NCI-H2227 (cell line): ENCODE measurements around the gene SCGB1A1.
"Not testable (repeated sequence)": the region's sequence is repeated elsewhere in the genome, so short reads cannot be mapped to it uniquely, and the experiment has no call there.

ENCODE experiments used
- DNase-seq: peaks from one replicate; lab custom pipeline; 2025; ENCODE audit not compliant: unreplicated experiment; lab: John Stamatoyannopoulos, UW

Gene SCGB1A1

DNA sequence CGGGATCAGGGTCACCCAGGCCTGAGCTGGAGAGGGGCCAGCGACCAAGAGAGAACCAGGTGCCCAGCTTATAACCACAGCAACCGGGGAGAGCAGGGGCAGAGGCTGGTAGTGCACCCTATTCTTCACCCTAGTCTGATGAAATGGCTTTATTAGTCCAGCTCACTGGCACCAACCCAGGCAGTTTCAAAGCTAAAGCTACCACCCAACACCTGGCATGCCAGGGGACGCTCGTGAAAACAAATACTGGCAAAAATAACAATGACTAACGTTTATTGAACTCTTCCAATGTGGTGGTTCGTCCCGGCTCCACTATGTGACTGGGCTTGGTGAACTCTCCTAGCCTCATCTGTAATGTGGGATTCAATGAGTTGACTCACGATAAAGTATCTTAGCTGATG is 30.6 kb downstream of the SCGB1A1 start:
- no peak for DNase-seq

DNA sequence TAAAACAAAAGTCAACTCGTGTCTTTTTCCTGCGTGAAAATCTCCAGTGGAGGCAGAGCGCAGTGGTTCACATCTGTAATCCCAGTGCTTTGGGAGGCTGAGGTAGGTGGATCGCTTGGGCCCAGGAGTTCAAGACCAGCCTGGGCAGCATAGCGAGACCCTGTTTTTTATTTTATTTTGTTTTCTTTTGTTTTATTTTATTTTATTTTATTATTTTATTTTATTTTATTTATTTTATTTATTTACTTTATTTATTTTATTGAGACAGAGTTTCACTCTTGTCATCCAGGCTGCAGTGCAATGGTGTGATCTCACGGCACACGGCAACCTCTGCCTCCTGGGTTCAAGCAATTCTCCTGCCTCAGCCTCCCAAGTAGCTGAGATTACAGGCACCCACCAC is 31.1 kb downstream of the SCGB1A1 start:
- DNase-seq = not testable (repeated sequence)

DNA sequence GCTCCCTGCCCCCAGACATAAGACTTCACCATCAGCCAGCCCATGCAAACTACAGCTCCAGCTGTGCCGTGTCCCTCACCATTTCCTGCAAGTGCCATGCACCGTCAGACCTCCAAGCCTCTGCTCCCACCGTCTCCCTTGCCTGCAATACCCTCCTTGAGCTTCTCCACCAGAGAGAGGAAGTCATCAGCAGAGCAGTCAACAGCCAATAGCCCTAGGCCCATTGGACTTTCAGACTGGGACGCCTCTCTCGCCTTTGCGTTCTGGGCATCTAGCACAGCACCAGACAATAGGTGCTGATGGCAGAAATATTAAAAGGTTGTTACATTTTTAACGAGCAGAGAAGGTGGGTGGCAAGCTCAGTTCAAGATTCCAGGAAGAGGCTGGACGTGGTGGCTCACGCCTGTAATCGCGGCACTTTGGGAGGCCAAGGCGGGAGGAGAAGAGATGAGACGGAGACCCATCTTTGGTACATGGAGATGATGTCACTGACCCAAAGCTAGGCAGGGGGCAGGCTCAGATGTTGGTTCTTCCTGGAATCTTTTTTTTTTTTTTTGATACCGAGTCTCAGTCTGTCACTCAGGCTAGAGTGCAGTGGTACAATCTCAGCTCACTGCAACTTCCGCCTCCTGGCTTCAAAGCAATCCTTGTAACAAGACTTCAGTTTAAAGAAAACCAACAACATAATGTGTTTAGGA is 31.9 kb downstream of the SCGB1A1 start:
- no peak for DNase-seq

DNA sequence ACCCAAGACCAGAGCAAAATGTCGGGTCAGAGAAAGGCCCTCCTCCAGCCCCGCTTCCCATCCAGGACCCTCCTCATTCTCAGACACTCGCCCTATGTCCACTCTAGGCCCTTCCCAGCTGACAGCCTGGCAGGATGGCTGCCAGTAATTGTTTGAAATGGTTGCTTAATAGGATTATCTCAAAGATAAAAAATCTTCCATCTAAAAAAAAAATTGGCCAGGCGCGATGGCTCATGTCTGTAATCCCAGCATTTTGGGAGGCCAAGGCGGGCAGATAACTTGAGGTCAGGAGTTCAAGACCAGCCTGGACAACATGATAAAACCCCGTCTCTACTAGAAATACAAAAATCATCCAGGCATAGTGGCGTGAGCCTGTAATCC is 32.4 kb downstream of the SCGB1A1 start:
- no peak for DNase-seq

DNA sequence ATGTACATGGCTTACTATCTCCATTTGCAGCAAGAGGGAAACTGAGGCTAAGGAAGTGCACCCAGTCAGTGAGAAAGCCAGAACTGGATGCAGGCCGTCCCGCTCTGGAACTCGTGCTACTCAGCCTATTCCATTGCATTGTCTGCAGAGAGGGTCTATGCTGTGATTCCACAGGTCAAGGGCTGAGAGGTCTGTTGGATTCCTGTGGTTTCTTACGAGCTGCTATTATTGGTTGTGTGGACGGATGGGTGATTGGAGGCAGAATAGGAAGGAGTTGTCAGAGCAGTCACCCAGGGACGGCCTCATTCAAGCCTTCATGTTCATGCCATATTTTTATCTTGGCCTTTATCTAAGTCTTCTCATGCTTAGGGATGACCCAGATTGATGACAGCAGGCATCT is 33.4 kb downstream of the SCGB1A1 start:
- no peak for DNase-seq

DNA sequence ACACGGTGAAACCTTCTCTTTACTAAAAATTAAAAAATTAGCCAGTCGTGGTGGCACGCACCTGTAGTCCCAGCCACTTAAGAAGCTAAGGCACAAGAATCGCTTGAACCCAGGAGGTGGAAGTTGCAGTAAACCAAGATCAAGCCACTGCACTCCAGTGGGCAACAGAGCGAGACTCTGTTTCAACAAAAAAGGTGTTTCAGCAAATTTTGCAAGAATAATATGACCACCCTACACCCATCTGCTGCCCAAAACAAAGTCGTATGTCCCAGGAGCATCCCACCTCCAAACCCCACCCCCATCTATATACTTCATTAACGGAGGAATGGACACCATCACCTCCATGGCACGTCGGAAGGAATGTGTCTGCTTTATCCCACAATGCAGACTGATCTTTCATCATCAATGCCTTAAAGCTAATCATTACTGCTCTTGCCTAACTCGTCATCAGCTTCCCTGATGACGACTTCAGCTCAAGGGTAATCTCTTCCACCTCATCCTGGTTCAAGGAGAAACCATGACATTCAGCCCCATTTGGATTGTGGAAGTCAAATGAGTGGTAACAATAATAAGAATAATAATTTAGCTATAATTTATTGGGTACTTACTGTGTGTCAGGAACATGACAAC is 34.1 kb downstream of the SCGB1A1 start:
- no peak for DNase-seq

DNA sequence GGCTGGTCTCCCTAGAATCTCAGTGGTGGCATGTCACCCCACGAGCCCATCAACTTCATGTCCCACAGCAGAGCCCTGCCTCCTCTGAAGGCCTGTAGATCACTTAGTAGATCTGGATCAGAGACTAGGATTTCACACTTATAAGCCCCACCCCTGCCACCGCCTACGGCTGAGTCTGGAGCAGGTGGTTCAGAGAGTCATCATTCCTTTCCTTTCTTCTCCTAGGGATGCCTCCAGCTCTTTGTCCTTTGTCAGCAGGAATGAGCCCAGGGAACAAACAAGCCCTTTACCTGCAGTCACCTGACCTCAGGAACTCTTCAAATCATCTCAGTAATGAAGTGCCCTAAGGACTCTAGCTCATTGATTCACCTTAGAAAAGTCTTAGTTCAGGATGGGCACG is 37.8 kb downstream of the SCGB1A1 start:
- DNase-seq = no peak

DNA sequence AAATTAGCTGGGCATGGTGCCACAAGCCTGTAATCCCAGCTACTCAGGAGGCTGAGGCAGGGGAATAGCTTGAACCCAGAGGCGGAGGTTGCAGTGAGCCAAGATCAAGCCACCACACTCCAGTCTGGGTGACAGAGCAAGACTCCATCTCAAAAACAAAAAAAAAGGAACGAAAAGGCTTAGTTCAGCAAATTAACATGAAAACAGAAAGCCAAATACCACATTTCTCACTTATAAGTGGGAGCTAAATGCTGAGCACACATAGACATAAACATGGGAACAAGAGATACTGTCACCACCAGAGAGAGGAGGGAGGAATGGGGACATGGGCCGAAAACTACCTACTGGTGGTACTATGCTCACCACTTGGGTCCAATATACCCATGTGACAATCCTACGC is 38.6 kb downstream of the SCGB1A1 start:
- DNase-seq = no peak

DNA sequence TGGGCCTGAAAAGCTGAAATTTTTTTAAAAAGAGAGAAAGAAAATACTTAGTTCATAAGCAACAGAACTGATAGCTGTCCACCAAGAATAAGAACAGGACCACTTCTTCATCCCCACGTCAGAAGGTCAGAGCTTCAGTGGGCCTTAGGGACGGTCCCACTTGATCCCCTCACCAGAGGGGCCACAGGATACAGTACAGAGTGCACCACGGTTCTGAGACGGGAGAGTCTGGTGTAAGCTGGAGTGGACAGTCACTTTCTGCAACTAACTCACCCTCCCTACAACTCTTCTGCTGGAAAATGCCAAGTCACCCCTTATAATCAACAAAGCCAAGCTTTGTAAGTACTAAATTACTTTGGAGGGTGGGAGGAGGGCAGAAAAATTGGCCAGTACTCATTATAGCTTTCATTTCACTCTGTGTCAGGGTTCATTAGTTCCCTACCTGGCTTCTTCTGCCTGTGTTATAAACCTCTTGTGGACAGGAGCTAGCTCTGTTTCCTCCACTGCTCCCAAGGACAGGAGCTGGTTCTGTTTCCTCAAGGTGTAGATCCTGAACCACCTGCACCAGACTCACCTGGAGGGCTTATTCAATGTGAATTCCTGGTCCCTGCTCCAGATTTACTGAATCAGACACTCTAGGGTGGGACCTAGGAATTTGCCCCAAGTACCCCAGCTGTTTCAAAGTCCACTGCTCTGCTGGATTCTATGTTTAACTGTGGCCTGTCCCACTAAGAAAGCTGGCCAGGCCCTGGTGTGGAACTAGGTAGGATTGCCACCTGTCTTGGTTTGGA is 39.6 kb downstream of the SCGB1A1 start:
- DNase-seq = no peak

DNA sequence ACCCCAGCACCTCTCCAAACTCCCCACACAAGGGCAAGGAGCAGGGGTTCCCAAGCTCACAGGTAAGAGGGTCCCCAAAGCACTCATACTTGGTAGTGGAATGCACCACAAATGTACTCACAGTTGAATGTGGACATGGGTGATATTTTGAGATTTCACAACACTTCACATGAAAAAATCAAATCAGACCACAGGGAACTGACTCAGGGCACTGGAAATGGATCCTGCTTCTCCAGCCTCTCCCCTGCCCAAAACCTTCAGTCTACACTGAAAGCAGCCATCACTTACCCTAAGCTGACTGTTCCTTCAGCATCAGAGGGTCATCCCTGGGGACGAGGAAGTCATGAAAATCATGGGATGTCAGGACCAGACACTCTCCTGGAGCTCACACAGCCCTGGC is 40.2 kb downstream of the SCGB1A1 start:
- no peak for DNase-seq

DNA sequence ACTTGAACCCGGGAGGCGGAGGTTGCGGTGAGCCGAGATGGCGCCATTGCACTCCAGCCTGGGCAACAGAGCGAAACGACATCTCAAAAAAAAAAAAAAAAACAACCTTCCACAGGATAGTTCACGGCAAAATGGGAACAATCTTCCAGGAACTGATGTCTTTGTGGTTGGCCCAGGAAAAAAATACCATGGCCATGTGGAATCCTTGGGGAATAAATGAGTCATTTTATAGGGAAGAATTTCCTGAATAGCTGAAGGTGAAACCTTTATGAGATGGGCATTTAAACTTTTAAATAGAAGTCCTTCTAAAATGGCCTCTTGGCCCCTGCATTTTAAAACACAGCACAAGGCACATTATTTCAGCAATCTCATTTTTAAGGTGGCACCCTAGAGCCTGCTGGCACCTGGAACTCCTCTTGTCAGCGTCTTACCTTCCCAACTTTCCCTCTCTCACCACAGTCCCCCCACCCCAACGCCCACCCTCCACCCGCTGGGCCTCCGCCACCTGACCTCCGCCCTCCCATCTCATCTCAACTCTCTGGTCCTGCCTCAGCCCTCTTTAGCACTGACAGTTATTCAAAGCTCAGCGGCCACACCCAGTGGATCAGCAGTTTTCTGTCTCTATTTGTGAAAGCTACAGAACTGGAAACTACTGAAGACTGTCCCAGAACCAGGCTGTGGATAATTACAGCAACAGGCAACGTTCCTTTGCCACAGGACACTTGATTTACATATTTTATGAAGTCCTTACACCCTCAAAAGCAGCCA is 43.1 kb downstream of the SCGB1A1 start:
- no peak for DNase-seq

DNA sequence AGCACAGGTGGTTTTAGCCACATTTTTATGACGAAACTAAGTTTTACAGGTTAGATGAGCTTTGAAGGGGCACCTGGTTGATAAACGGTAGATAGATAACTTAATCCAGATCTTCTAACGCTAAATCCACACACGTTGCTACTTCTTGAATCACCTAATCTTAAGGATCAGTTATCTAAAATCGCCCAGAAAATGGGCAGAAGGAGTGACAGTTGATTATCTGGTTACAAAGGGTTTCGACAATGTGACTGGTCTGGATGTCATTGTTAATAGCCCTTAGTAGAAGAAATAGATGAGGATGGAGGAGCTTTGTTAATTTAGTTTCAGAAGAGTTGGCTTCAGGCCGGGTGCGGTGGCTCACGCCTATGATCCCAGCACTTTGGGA is 43.7 kb downstream of the SCGB1A1 start:
- DNase-seq = no peak

DNA sequence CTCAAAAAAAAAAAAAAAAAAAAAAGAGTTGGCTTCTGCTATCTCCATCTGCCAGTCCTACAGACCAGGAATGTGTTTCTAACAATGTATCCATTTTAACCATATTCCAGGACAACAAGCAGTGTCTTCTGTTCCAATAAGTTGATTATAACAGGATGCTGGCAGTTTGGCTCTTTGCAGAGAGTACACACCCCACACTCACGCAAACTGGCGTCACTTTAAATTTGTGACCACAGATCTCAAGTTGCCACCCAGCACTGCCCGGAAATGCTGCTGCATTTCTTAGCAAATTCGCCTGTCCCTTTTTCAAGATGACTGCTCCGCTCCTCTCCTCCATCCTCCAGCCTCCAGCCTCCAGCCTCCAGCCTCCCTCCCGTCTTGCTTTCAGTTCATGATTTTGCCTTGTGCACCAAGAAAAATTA is 44.3 kb downstream of the SCGB1A1 start:
- DNase-seq = no peak

DNA sequence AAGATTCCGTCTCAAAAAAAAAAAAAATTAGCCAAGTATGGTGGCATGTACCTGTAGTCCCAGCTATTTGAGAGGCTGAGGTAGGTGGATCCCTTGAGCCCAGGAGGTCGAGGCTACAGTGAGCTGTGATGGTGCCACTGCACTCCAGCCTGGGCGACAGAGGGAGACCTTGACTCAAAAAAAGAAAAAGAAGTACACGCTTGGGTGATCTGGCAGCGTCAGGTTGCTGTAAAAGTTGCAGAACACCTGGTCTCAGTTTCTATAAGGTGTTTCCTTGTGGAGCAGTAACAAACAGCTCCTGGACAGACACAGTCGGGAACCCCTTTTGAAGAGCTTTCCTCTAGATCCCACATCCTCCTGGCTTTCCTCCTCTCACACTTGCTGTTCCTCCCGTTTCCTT is 45.8 kb downstream of the SCGB1A1 start:
- no peak for DNase-seq

DNA sequence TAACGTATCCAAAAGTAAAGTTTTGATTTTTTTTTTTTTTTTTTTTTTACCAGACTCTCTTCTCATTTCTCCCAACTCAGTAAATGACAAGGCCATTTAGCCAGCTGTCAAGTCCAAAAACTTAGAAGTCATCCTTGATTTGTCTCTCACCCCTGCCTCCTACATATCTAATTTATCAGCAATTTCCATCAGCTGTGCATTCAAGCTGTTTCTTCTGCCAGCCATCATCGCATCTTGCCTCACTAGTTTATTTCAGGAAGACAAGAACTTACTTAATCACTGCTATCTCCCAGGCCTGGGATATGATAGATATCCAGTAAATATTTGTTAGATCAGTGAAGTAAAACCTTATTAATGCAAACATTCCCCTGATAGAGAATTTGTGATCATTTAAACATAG is 47.6 kb downstream of the SCGB1A1 start:
- DNase-seq = no peak

DNA sequence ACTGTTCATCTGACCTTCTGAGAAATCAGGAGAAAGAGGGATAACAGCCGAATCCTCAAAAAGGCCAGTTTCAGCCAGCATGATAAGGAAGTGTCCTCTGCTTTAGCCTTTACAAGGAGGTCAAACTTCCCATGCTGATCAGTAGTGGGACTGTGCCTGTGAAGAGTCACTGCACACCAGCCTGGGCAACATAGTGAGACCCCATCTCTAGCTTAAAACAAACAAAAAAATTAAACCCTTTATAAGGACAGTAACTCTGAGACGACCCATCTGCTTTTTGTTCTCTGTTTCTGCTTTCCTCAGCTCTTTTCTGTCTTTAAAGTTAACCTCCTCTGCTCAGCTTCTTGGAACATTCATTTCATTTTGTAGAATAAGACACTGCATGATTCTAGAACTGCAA is 49.7 kb downstream of the SCGB1A1 start:
- no peak for DNase-seq

DNA sequence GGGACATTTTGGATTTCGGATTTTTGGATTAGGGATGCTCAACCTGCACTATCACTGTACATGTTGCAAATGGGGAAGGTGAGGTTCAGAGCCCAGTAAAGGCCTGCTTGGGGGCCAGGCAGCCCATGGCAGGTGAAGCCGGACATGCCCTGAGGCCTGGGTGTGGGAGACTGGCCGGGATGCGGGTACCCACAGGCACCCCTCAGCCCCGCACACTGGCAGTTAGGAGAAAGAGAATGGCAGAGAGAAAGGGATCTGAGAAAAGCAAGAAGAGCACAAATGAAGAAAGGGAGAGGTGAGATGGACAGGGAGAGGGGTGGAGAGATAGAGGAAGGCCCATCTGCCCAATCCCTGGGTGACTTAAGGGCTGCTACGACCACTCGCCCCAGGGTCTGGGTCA is 52.8 kb downstream of the SCGB1A1 start:
- DNase-seq = no peak

DNA sequence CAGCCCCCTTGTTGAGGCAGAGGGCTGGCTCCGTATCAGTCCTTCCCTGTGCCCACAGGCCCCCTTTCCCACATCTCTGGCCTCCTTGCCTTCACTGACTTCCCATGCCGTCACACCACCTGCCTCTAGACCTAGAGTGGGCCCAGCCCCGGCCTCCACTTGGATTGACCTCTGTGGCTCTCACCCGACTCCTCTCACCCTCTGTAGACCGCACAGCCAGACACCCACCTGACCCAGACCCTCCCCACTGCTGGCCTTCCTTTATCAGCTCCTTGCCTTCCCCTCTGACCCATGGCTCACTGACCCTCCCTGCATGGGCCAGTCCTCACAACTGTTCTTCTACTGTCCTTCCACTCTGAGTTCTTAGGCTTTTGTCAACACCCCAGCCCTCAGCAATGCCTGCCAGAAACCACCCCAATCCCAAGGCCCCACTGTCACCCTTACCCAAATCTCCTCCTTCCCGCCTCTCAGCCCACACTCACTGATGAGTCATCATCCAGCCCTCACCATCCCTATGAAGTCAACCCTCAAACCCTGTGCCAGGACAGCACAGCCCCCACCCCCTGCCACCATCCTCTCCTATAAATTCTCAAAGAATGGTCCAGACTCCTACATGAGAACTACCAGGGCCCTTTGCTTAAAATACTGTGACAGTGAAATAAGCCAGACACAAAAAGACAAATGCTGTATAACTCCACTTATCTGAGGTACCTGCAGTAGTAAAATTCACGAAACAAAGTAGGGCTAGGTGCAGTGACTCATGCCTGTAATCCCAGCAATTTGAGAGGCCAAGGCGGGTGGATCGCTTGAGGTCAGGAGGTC is 53.4 kb downstream of the SCGB1A1 start:
- no peak for DNase-seq
